WTC11 (cell line): Measurements from ENCODE around the gene VDAC1. TPM values are rescaled to one million over a fixed set of nuclear protein-coding genes. Genes with fewer than 3 reads are reported as not detected.

Experiments used
- ATAC-seq: fragments of 200-7000 bp; cut with Tn5 transposase; 2 replicates; pipeline ENCODE4 v1.10.0; 2021; ENCODE audit warnings: mild to moderate bottlenecking, moderate library complexity
- CTCF ChIA-PET: fragments of 300-600 bp; sonication (Branson Sonifier 250); formaldehyde crosslinking; loops from one replicate; lab custom pipeline; 2021; ENCODE audit warnings: antibody characterized with exemption; lab: Charles Lee
- POLR2A ChIA-PET: fragments of 350-600 bp; sonication (Branson Sonifier 250); formaldehyde crosslinking; loops from one replicate; lab custom pipeline; 2021; ENCODE audit warnings: antibody characterized with exemption; lab: Charles Lee
- DNase-seq: peaks from one replicate; pipeline ENCODE4 v3.0.0; 2021; ENCODE audit warnings: low spot score
- H3K27ac Mint-ChIP-seq: 2 replicates; pipeline ENCODE4 v1.8.0; 2021; ENCODE audit warnings: mixed read lengths
- H3K27me3 Mint-ChIP-seq: 2 replicates; pipeline ENCODE4 v1.8.0; 2021; ENCODE audit warnings: low read depth, mild to moderate bottlenecking, moderate library complexity, mixed read lengths
- H3K36me3 Mint-ChIP-seq: 2 replicates; pipeline ENCODE4 v1.8.0; 2021; ENCODE audit warnings: mixed read lengths
- H3K4me1 Mint-ChIP-seq: 2 replicates; pipeline ENCODE4 v1.8.0; 2022; ENCODE audit warnings: mixed read lengths
- H3K4me3 Mint-ChIP-seq: 2 replicates; pipeline ENCODE4 v1.8.0; 2021; ENCODE audit warnings: mild to moderate bottlenecking, moderate library complexity, mixed read lengths
- H3K9me3 Mint-ChIP-seq: 2 replicates; pipeline ENCODE4 v1.8.0; 2021; ENCODE audit warnings: mixed read lengths
- E2F5 ChIP-seq: sonication (generic); formaldehyde crosslinking; IDR thresholded peaks from 2 replicates; pipeline ENCODE4 v1.8.1; 2022; ENCODE audit warnings: mild to moderate bottlenecking, moderate library complexity, missing genetic modification reagents
- ELF4 ChIP-seq: sonication (generic); formaldehyde crosslinking; IDR thresholded peaks from 2 replicates; pipeline ENCODE4 v1.8.1; 2022; ENCODE audit warnings: low read depth, mild to moderate bottlenecking, moderate library complexity, missing genetic modification reagents
- FOXP1 ChIP-seq: sonication (generic); formaldehyde crosslinking; IDR thresholded peaks from 2 replicates; pipeline ENCODE4 v1.8.0; 2022; ENCODE audit warnings: missing genetic modification reagents, mild to moderate bottlenecking, moderate library complexity, borderline replicate concordance
- GABPB1 ChIP-seq: sonication (generic); formaldehyde crosslinking; IDR thresholded peaks from 2 replicates; pipeline ENCODE4 v1.8.1; 2023; ENCODE audit warnings: mild to moderate bottlenecking, missing genetic modification reagents
- GRHL2 ChIP-seq: fragments of 250-450 bp; sonication (Bioruptor Pico); IDR thresholded peaks from 2 replicates; pipeline ENCODE4 v1.8.0; 2022; ENCODE audit warnings: mild to moderate bottlenecking, moderate library complexity; ENCODE audit not compliant: insufficient replicate concordance, severe bottlenecking
- MAX ChIP-seq: sonication (generic); formaldehyde crosslinking; IDR thresholded peaks from 2 replicates; pipeline ENCODE4 v1.8.0; 2022; ENCODE audit warnings: mild to moderate bottlenecking, missing genetic modification reagents
- NFATC4 ChIP-seq: fragments of 250-450 bp; sonication (Bioruptor Pico); IDR thresholded peaks from 2 replicates; pipeline ENCODE4 v1.9.0; 2021; ENCODE audit warnings: mild to moderate bottlenecking
- NFE2L1 ChIP-seq: sonication (generic); formaldehyde crosslinking; IDR thresholded peaks from 2 replicates; pipeline ENCODE4 v1.8.1; 2023; ENCODE audit warnings: missing genetic modification reagents
- NFYB ChIP-seq: sonication (generic); formaldehyde crosslinking; conservative IDR thresholded peaks from 2 replicates; pipeline ENCODE4 v1.8.0; 2022; ENCODE audit warnings: low read depth, missing genetic modification reagents
- NR2C2 ChIP-seq: sonication (generic); formaldehyde crosslinking; IDR thresholded peaks from 2 replicates; pipeline ENCODE4 v1.8.0; 2022; ENCODE audit warnings: mild to moderate bottlenecking, missing genetic modification reagents
- SMAD4 ChIP-seq: sonication (generic); formaldehyde crosslinking; IDR thresholded peaks from 2 replicates; pipeline ENCODE4 v1.8.0; 2022; ENCODE audit warnings: mild to moderate bottlenecking, missing genetic modification reagents
- TEAD4 ChIP-seq: sonication (generic); formaldehyde crosslinking; IDR thresholded peaks from 2 replicates; pipeline ENCODE4 v1.8.0; 2022; ENCODE audit warnings: mild to moderate bottlenecking, missing genetic modification reagents
- USF1 ChIP-seq: sonication (generic); formaldehyde crosslinking; IDR thresholded peaks from 2 replicates; pipeline ENCODE4 v1.8.0; 2022; ENCODE audit warnings: mild to moderate bottlenecking, missing genetic modification reagents
- ZBTB21 ChIP-seq: sonication (generic); formaldehyde crosslinking; IDR thresholded peaks from 2 replicates; pipeline ENCODE4 v1.8.1; 2023; ENCODE audit warnings: mild to moderate bottlenecking, missing genetic modification reagents, borderline replicate concordance
- ZNF396 ChIP-seq: fragments of 250-450 bp; sonication (Bioruptor Pico); IDR thresholded peaks from 2 replicates; pipeline ENCODE4 v1.8.0; 2021; ENCODE audit warnings: mild to moderate bottlenecking, moderate library complexity, borderline replicate concordance
- ZNF425 ChIP-seq: fragments of 250-450 bp; sonication (Bioruptor Pico); conservative IDR thresholded peaks from 2 replicates; pipeline ENCODE4 v1.9.0; 2021; ENCODE audit warnings: mild to moderate bottlenecking
- ZNF532 ChIP-seq: fragments of 250-450 bp; sonication (Bioruptor Pico); IDR thresholded peaks from 2 replicates; pipeline ENCODE4 v1.9.0; 2021; ENCODE audit warnings: mild to moderate bottlenecking, borderline replicate concordance
- total RNA-seq: library from RNA; stranded (reverse); gene quantifications from 3 replicates; pipeline ENCODE4 v1.2.3, GENCODE V29; 2021

The VDAC1 gene
- total RNA-seq, 1 experiment from 2014 or later: 274 TPM

GRCh38 chr5:133925269-133925668 is 79.5 kb downstream of the VDAC1 start (continued):
- TF ChIP-seq ZNF532 (CRISPR knock-in tag) (no peak), ZBTB21 (CRISPR knock-in tag) (no peak), ELF4 (CRISPR knock-in tag) (no peak), NFYB (CRISPR knock-in tag) (no peak), MAX (CRISPR knock-in tag) (no peak), FOXP1 (CRISPR knock-in tag) (no peak), TEAD4 (no peak), GABPB1 (CRISPR knock-in tag) (no peak)

- no peaks in the 10 kb centered on the region; the same call in 1 of the 2 replicates for H3K27me3 Mint-ChIP-seq
- ChIA-PET POLR2A (interaction anchor here (0.7 kb wide), 1 partner anchor 15 kb away, joined by 3 read pairs; no protein-coding TSS in a partner anchor), CTCF (interaction anchor here (1.8 kb wide), 1 partner anchor 503 kb away, joined by 6 read pairs; no protein-coding TSS in a partner anchor)
- no peak overlapping the region for H3K27ac Mint-ChIP-seq
- ATAC-seq: no peak
- TF ChIP-seq GRHL2 (CRISPR knock-in tag) (no peak), E2F5 (no peak), ZNF396 (no peak), NR2C2 (no peak), NFE2L1 (CRISPR knock-in tag) (no peak), SMAD4 (no peak), ZNF425 (CRISPR knock-in tag) (no peak), NFYB (CRISPR knock-in tag) (no peak)
- peaks cover 5% of the 10 kb centered on the region; the same call in 1 of the 2 replicates for H3K9me3 Mint-ChIP-seq
- H3K4me3 Mint-ChIP-seq: no peak overlapping the region
- no peaks in the 10 kb centered on the region for H3K36me3 Mint-ChIP-seq
- peaks cover 15% of the 10 kb centered on the region for H3K4me1 Mint-ChIP-seq
- no peak for DNase-seq
Observed at GRCh38 chr5:133924221-133924920, 80.4 kb downstream of the VDAC1 start.

- ChIA-PET CTCF (interaction anchor here (1.0 to 1.5 kb wide), 2 partner anchors 12 to 23 kb away, joined by 3 to 4 read pairs; no protein-coding TSS in a partner anchor), POLR2A (no interaction called here)
- Mint-ChIP-seq H3K27me3 (no peaks in the 10 kb centered on the region; the same call in 1 of the 2 replicates), H3K36me3 (no peaks in the 10 kb centered on the region), H3K27ac (no peak overlapping the region), H3K4me1 (peaks cover 15% of the 10 kb centered on the region), H3K9me3 (peaks cover 5% of the 10 kb centered on the region; the same call in 1 of the 2 replicates), H3K4me3 (no peak overlapping the region)
- TF ChIP-seq NFATC4 (CRISPR knock-in tag): no peak
- TF ChIP-seq USF1 (CRISPR knock-in tag): no peak
- ATAC-seq (peak; percentile 43), DNase-seq (no peak)
Observed at GRCh38 chr5:133921979-133922378, 82.8 kb downstream of the VDAC1 start.
